Neural cell (in vitro differentiated cells): ENCODE measurements around the gene ZNF175.

Experiments
- EZH2 ChIP-seq: fragments of 200-600, 300-800 bp; shearing (Covaris generic), sonication (generic); IDR thresholded peaks from 2 replicates; pipeline ENCODE4 v1.6.1; 2014; ENCODE audit warnings: antibody characterized with exemption, low read length, borderline replicate concordance, mild to moderate bottlenecking; ENCODE audit not compliant: insufficient read depth, poor library complexity, severe bottlenecking
- TF ChIP-seq, protein P1 (sequence below): fragments of 450-650 bp; IDR thresholded peaks from 2 replicates; pipeline ENCODE4 v1.5.1; 2014; ENCODE audit warnings: antibody characterized with exemption, mild to moderate bottlenecking, moderate library complexity; ENCODE audit not compliant: poor library complexity, severe bottlenecking

DNA sequence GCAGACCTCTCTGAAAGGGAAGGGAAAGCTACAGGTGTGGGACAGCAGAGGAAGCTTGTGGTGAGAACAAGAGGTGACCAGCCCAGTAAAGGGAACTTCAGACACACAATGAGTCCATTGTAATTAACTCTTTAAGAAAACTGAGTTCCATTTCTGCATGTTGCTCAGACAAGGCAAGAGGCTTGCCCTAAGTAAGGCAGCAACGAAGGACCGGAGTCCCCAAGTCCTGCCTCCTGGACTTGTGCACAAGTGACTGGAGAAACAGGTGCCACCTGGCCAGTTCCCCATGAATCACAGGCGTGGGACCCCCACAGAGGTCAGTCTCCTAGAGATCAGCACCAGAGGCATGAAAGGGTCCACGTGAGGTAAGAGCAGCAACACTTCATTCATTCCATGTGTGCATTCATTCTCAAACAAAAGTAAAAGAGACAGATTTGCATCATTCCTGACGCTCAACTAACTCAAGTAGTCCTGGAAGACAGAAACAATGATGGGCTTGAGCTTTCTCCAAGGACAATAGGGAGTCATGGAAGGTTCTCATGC, 24.9 kb upstream of the ZNF175 start:
- TF ChIP-seq, protein P1, sequence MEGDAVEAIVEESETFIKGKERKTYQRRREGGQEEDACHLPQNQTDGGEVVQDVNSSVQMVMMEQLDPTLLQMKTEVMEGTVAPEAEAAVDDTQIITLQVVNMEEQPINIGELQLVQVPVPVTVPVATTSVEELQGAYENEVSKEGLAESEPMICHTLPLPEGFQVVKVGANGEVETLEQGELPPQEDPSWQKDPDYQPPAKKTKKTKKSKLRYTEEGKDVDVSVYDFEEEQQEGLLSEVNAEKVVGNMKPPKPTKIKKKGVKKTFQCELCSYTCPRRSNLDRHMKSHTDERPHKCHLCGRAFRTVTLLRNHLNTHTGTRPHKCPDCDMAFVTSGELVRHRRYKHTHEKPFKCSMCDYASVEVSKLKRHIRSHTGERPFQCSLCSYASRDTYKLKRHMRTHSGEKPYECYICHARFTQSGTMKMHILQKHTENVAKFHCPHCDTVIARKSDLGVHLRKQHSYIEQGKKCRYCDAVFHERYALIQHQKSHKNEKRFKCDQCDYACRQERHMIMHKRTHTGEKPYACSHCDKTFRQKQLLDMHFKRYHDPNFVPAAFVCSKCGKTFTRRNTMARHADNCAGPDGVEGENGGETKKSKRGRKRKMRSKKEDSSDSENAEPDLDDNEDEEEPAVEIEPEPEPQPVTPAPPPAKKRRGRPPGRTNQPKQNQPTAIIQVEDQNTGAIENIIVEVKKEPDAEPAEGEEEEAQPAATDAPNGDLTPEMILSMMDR, result no peak
- no peak for TF ChIP-seq EZH2
